DMS53 (cell line): Measurements from ENCODE around the gene CACNA2D1.

ENCODE experiments used
- DNase-seq: peaks from one replicate; lab custom pipeline; 2025; lab: John Stamatoyannopoulos, UW

Gene CACNA2D1

DNA sequence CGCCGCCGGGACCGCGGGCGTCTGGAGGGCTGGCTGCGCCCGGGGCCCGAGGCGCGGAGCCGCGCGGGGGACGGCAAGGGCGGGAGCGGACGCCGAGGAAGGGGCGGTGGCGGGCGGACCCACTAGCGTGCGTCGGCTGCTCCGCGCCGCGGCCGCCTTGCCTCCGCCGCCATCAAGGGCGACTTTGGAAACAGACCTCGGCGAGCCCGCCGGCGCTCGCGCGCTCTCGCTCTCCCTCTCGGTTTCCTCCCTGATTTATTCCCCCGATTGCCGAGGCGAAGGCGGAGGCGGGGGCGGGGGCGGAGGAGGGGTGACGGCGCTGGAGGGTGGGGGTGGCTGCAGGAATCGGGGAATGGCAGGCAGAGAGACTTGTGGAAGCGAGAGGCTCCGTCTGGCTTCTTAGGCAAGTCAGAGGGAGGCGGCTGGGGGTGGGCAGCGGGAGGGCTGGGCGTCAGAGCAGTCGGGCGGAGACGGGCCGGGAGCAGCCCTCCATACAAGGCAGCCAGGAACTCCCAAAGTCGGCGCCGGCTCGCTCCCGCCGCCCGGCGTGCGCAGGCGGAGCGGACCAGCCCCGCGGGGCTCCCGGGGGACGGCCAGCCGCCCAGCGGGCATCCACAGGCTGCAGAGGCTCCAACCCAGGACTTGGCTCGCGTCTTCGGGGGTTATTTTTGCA is at the start of gene CACNA2D1:
TSS of gene CACNA2D1 (minus strand) at position 231 of the 673 bp plus-strand sequence.
- peak; percentile 91 for DNase-seq

DNA sequence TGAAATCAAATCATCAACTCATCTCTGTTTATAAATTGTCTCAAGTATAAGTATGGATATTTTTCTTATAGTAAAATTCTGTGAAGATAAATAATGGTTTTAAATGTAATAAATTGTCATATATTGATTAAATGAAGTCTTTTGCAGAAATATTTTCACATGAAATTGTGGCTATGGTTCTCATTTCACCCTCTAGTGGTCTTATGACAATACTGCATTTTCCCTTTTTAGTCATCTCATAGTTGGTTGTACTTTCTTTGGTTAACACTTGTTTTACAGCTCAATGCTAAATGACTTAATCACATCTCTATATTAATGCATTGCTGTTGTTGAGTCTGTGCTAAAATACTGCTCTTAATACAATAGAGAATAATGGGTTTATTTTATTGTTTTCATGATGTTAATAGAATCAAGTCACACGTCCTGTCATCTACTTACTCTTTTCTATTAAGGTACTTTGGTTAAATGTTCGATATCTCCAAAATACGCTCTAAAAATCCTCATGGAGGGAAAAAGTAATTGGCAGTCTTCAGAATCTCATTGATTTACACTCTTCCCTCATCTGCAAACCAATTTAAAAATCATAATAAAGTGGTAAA is 38.0 kb upstream of the CACNA2D1 start:
- peak; percentile 71 for DNase-seq

DNA sequence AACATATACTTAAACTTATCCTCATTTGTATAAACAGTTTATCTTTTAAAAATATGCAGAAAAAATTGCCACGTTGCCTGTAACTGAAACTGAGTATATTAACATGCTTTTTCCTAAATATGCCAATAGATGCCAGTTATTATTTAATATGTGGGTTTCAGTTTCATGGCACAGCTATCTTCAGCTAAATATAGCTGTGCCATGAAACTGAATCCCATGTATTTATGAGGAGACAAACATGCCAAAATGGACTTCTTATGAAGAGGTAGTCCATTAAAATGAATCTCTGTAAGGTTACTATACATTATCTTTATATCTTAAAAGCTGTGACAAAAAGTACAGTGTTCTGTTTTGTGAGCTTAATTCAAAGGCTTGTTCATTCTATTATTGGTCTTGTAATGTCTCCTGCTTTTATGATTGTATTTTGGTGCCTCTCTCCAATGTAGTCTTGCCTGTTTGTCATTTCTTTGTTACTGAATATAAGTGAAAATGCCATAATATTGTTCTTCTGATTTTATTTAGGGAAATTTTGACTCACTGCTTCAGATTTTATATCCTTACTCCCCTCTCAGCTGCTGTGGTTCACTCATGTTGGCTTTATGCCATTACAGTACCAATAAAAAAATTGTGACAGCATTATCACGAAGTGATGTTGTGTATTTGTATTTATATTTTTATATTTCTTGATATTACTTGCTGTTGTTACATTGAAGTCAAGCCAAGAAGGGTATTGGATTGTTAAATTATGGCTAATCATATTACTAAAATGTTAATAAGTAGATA is 34.3 kb upstream of the CACNA2D1 start:
- DNase-seq = no peak

DNA sequence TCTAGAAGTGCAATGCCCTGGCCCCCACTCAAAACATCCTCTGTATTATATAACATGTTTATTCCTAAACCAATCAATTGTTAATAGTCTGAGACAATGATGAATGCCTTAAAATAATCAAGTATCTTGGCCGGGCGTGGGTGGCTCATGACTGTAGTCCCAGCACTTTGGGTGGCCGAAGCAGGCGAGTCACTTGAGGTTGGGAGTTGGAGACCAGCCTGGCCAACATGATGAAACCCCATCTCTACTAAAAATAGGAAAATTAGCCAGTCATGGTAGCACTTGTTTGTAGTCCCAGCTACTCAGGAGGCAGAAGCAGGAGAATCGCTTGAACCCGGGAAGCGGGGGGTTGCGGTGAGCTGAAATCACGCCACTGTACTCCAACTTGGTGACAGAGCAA is 29.4 kb upstream of the CACNA2D1 start:
- no peak for DNase-seq

DNA sequence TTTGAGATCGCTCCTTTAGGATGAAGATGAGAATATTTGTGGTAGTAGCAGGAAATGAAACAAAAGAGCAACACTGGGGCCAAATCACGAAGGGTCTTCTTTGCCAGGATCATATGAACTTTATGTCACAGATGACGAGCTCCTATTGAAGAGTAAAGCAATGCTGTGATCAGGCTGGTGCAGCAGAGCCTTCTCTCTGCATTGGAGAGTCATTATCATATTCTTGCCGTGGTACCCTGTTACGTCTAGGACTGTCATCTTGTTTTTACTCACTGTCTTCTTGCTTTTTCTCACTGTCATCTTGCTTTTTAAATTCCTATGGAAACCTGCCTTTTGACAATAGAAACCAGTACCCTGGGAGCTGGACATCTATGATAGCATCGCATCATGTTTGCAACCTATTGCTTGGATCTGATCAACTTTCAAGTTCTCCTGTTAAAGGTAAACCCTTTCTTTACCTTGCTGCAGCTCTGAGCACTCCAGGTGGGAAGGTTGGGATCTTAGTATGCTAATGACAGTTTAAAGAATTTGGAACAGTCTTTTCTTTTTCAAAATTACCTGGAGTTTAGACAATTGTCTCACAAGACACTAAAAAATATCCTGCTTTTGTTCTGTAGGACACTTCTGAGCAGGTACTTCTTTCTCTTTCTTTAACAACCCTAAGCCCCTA is 27.9 kb upstream of the CACNA2D1 start:
- DNase-seq = no peak

DNA sequence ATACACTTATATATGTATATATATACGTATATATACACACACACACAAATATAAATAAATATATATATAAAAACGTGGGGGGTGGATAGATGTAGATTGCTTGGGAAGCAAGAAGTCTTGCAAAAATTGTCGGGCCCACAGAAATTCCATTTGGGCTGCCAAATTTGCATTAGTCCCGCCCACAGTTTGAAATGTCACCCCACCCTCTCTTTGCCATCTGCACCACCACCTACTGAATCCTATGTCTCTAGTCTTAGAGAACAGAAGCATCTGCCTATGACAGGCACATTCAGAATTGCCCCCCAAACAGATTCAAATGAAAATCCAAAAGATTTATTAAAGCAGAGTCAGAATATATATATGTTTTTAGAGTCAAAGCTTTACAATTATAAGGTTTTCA is 25.6 kb upstream of the CACNA2D1 start:
- DNase-seq = no peak

DNA sequence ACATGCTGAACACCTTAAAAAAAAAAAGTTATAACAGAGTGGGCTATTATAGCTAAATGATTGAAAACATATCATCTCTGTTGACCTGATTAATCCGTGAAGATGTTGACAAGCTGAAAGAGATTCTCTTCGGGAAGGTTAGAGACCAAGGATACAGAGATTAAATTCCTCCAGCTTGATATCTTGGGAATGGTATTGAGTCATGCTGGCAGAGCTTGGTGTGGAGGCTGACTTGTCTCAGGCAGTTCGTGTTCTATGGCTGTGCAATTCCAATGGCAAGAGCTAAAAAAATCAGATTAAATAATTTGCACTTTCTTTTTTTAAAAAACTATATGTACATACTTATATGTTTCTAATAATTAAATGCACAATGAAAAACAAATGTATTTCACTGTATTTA is 24.9 kb upstream of the CACNA2D1 start:
- no peak for DNase-seq

DNA sequence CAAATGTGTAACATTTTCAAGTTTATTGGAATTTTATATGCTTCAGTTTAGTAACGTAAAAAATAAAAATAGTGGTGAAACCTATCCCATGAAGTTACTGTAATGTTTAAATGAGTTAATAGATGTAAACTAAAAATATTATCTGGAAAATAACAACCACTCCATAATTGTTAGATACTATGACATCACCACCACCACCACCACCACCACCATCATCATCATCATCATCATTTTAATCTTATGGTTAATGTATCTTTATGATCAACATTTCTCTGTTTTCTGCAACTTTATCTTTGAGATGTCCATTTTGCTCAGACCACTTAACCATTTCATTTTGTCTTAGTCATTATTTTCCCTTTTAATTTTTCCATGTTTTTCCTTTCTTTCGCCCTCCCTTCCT is 23.4 kb upstream of the CACNA2D1 start:
- no peak for DNase-seq

DNA sequence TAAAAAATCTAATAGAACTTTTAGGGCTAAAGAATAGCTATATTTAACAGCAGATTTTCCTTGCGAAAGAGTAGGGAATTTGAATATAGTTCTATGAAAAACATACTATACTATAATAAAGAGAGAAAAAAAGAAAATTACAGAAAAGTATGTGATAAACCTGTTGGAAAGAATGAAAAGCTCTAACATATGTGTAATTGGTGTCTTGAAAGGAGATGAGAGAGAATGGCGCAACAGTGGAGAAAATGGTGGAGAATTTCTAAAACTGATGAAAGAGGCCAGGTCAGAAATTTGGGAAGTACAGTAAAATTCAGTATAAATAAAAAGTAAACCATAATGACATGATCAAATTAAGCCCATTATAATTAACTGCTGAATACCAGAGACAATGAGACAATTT is 20.8 kb upstream of the CACNA2D1 start:
- DNase-seq = peak; percentile 9

DNA sequence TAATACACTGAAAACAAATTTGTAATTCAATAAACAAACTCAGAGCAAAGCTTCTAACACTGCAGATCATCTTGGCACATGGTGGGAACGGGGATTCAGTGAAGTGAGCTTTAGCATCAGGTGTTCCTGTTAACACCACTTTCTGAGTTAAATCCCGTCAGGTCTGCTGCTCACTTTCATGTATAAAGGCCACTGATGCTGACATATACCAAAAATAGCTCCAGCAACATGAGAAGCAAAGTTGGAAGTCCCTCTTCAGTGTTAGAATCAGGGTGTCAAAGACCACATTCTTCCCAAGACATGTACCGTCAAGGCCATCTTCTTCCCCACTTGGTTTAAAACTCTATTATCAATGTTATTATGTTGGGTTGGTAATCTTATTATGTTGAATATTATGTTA is 11.7 kb upstream of the CACNA2D1 start:
- DNase-seq = no peak

DNA sequence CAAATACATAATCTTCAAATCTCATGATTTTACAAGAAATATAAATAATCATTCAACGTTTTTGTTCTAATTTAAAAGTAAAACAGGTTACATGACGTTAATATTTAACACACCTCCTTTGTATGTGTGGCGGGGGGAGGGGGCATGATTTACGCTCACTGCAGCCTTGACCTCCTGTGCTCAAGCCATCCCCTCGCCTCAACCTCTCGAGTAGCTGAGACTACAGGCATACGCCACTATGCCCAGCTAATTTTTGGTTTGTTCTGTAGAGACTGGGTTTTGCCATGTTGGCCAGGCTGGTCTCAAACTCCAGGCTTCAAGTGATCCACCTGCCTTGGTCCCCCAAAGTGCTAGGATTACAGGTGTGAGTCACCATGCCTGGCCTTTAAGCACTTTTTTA is 7.2 kb upstream of the CACNA2D1 start:
- DNase-seq = no peak

DNA sequence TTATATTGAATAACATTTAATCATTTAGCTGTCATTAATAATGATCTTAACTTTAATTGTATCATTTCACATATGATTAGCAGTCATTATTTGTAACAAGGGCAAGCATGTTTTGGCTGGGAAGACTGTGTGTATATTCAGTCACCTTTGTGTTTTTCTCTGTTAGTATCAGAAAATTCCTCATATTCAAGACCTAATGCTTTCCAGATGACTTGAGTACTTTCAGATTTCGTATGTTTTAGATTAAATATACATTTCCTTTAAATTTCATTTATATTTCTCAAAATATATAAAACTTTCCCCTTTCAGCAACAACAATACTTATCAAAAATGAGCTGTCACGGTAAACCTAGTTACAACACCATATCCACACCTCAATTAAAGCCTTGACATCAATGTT is 6.3 kb upstream of the CACNA2D1 start:
- DNase-seq = no peak

DNA sequence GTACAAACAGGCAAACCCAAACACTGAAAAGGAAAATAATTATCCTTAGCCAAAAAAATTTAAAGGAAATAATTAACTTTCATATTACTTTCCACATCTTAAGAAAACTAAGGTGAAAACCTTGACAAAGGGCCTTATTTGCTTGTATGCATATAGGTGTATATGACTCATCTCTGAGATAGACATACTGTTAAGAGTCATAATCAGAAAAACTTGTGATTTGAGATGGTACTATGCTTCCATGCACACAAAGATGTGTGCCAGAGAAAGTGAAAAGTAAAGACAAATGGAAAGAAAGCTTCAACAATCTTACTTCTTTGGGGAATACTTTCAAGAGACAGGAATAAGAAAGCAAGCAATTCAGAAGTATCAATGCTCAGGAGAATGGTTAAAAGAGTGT is 3.3 kb upstream of the CACNA2D1 start:
- DNase-seq = no peak

DNA sequence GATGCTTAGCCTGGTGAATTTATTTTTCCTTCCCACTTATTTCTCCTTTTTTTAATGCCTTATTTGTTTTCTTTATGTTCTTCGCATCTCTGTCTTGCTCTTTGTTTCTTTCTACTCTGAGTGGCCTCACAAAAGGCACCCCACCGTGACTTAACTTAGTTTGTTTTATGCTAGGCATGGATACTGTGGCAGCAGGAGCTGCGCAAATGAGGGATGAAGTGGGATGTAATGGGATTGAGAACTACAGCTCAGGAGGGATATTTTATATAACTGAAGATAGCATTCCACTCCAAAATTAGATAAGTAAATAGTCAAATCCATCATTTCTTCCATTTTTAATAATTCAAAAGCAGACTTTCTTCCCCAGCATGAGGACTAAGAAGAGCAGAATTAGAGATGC is 1.7 kb upstream of the CACNA2D1 start:
- DNase-seq = no peak

DNA sequence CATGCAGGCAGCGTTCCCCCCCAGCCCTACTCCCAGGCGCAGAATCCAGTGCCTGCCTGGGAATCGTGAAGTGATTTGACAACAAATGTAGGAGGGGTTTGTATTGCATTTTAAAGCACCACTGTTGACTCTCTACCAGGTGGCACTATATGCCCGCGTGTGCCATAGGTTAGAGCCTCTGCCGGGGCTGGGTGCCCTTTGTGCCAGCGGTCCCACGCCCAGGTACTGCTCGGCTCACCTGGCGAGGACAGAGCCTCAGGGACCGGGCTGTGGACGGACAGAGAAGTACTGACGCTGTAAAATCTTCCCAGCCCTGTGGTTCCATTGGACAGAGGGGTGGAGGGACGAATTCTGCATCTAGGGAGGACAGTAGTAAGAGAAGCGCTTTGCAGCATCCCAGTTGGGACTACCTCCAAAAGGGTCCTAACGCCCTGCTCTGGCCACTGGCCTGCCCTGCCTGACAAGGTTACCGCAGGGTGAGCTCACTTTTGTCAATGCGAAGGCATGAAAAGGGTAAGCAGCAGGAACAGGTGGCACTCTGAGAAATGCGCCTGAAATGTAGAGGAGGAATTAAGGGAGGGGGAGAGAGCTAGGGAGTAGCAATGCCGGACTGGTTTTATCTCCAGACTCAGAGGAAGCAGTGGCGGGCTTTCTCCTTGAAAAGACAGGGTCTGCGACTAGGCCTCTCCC is 788 bp upstream of the CACNA2D1 start:
- DNase-seq = peak; percentile 90

DNA sequence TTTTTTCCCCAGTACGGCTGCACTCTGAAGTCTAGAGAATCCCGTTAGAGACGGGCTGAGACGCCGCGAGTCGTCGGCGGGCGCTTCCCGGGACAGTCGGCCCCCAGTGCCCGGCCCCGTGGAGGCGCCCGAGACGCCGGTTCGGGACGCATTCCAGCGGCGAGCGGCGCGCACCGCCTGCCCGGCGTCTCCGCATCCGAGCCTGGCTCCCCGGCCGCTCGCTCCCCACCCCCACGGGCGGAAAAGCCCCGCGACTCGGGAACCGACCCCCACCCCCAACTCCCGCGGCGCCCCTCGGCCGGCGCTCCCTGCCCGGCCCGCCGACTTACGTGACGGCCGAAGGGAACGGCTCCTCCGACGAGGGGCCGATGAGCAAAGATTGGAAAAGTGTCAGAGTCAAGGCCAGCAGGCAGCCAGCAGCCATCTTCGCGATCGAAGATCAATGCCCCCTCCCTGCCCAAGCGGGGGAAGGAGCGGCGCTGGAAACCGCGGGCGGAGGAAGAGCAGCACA is 486 bp downstream of the CACNA2D1 start:
- DNase-seq = peak; percentile 72

DNA sequence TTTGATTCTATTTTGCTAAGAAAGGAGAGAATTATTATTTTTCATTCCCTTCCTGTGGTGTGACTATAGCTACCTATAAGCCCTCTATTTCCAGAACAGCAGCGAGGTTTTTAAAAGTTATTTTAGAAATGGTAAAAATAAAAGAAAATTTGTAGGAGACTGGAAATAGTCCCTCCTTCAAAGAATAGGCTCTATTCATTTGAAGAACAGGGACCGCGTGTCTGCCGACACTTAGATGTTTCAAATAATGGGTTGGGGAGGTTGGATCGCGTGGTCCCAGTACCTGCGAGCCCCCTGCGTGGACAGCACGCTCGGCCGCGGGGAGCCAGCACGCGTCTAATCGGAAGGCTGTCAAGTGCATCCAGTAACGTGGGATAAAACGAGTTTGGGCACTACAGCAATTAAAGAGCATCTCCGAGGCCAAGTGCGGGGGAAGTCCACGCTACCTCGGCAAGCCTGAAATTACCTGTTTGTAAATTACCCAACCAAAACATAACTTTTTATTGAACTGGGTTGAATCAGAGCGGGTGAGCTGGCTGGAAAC is 1.0 kb downstream of the CACNA2D1 start:
- DNase-seq = peak; percentile 72

DNA sequence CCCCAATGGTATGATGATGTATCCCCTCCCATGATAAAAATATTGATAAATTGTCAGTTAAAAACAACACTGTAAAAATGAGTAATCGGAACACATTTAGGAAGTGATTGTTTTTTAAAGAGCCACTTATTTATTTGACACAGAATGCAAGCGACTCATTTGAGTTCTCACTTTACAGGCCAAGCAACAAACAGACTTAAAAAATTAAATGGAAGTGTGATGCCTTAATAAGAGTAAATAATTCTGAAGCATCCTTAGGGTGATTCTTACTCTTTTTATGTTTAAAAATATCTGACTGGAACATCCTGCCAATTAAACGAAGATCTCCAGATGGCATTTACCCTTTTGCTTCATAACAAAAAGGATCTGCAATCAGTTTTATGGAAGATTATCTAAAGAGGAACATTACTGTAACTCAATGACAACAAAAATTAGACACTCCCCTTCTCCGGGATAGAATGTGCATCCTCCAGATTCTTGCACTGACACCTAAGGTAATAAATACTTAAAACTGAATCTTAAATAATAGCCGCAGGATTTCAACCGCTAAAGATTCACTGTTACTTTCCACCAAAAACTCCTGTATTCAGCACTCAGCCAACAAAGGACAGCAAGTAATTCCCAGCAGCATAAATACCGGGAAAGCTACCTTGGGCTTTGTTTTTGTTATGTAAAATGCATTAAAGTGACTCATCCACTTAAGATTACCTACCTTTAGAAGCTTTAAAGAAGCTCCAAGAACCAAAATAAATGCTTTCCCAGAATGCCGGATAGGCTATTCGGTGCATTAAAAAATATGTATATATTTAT is 1.7 kb downstream of the CACNA2D1 start:
- DNase-seq = peak; percentile 63

DNA sequence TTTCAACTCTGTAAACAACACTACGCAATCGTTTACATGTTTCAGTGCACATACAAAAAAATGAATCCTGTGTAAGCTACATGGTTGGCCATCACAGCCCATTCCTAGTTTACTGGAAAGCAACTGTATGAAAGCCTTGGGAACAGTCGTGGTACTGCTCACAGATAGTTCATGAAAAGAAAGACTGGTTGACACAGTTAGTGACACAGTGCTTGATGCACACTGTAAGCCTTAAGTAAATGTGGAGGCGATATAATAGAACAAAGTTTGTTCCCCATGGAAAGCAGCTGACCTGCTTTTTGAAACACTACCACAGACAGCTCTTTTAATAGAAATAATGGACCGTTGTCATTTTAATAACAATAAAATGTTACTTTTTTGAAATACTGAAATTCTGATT is 5.1 kb downstream of the CACNA2D1 start:
- DNase-seq = peak; percentile 13

DNA sequence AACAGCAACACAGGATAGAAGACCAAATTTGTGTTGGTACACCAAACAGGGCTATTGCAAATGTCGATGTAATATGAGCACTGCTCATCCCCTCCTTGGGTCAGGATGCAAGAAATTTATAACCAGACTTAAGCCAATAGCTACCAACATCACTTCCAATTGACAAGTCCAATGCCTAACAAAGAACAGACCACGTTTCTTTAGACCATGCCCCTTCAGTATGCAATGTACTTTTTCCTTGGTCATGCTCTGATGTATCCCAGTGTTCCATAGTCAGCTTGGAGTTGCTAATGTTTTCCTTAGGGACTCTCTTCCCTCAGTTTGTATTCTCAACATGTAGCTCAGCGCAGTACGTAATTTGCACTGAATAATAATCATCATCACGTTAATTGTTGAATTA is 7.8 kb downstream of the CACNA2D1 start:
- DNase-seq = no peak
